Hematopoietic multipotent progenitor cell (in vitro differentiated cells): ENCODE measurements around the gene PERM1. TPM values are rescaled to one million over a fixed set of nuclear protein-coding genes. Genes with fewer than 3 reads are reported as not detected.

Source experiments
- DNase-seq, 3 donors: peaks; one replicate each; pipeline ENCODE4 v3.0.0-alpha.2; 2011 to 2015; ENCODE audit warnings: low read depth in 2 of 3, low spot score in 2 of 3
- total RNA-seq: library from RNA; depleted of rRNA; stranded (reverse); fragments of >200 nt; gene quantifications from one replicate; pipeline ENCODE4 v1.2.3, GENCODE V29; 2012

PERM1 gene
- total RNA-seq, 1 donor: under 0.01 TPM

DNA sequence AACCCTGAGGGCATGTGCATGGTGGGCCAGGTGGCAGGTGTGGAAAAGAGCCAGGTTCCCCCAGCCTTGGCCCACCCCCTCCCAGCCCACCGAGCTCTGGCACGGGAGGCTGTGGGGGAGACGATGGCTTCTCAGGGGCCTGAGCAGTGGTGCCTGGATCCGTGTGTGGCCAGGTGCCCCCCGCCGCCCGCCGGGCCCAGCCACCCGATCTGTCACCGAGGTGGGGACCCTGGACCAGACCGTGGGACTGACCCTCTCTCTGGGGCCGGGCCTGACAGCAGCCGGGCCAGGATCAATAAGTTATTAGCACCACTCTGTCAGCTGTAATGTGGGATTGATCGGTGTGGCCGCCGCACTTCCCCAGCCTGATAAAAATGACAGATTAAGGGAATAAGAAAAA lies 44.4 kb downstream of the PERM1 start:
- DNase-seq: no peak

DNA sequence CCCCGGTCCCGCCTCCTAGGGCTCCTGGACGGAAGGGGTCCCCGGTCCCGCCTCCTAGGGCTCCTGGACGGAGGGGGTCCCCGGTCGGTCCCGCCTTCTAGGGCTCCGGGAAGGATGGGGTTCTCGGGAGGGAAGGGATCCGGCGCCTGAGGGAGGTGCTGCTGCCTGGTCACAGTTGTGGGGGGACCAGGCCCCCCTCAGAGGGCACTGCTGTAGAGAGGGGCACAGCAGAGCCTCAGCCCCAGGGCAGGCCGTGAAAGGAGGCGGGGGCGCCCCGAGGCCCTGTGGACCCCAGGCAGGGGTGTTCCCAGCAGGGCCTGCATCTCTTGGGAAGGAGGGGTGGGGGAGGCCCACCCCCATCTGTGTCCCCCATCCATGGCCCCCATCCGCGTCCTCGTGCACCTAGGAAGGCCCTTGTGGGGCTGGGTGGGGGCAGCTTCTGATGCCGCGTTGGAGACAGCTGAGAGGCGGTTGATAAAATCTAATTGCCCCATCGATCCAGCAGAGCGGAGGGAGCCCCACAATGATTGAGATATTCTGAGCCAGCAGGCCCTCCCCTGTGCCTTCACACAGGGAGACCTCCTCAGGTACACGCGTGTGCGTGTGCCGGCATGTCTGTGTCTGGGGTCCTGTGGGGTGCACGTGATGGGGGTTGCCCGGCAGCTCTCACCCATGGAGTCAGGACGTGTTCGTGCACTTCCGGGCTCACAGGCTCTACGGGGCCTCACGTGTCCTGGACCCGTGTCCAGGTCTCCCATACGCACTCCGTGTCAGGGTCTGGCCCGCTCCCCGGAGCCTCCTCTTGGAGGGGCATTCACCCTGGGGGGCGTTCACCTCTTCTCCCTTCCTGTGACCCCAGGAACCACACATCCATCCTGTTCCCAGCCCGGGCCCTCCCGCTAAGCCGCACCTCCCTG lies 45.3 kb downstream of the PERM1 start:
- DNase-seq: no peak

DNA sequence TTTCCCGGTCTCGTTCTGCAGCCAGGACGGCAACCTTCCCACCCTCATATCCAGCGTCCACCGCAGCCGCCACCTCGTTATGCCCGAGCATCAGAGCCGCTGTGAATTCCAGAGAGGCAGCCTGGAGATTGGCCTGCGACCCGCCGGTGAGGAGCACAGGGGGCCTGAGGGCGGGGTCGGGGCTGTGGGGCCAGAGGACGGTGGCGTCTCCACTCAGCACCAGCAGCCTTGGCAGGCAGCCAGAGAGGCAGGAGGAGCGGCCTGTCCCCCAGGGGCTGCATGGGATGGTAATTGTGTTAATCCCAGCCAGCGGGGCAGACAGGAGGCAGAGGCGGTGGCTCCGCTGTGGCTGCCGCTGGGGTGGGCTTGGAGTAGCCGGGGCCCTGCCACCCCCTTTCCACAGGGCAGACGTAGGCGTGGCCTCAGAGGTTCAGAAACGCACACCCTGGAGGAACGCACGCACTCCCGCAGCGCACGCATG lies 46.1 kb downstream of the PERM1 start:
- peak in 1 of 3 donors; percentile 40 for DNase-seq

DNA sequence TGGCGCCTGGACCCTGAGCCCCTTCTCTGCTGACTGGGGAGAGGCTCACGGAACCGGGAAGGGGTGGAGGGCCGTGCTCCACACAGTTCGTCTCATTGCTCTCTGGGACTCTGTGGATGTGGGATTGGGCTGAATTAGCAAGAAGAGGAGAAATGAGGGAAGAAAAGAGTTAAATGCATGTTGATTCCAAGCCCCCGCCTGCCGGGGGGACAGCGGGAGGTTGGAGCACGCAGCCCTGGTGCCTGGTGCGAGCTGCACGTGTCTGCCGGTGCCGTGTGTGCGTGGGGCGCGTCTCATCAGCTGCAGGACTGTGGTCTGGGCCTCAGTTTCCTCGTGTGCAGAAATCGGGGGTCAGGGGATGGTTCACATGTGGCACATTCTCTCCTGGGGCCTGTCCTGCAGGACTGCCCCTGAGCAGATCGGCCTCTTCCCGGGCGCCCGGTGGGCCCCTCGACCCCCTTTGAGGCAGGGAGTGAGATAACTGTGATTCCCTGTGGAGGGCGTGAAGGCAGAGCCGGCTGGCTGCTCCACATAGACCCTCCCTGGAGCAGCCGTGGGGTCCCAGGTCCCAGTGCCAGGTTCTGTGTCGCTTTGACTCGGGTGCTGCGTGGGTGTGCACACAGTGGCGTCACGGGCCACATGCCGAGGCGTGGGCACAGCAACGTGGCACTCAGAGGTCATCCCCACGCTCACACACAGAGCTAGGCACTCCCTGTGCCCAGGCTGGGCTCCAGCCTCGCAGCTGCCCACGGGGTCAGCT lies 46.7 kb downstream of the PERM1 start:
- no peak for DNase-seq

DNA sequence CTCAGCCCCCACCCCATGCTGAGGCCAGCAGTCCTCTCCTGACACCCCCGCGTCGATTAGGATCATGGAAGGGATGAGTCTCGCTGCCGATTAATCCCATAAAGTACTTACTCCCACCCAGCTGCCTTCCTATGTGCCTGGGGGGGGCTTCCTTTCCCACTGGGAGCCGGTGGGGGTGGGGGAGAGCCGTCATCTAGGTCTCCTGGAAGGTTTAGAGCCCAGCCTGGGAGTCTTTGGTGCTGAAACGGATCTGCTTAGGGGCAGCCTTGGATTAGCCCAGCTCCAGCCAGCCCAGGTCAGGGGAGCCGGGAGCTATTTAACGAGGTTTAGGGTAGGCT lies 48.3 kb downstream of the PERM1 start:
- DNase-seq: no peak

DNA sequence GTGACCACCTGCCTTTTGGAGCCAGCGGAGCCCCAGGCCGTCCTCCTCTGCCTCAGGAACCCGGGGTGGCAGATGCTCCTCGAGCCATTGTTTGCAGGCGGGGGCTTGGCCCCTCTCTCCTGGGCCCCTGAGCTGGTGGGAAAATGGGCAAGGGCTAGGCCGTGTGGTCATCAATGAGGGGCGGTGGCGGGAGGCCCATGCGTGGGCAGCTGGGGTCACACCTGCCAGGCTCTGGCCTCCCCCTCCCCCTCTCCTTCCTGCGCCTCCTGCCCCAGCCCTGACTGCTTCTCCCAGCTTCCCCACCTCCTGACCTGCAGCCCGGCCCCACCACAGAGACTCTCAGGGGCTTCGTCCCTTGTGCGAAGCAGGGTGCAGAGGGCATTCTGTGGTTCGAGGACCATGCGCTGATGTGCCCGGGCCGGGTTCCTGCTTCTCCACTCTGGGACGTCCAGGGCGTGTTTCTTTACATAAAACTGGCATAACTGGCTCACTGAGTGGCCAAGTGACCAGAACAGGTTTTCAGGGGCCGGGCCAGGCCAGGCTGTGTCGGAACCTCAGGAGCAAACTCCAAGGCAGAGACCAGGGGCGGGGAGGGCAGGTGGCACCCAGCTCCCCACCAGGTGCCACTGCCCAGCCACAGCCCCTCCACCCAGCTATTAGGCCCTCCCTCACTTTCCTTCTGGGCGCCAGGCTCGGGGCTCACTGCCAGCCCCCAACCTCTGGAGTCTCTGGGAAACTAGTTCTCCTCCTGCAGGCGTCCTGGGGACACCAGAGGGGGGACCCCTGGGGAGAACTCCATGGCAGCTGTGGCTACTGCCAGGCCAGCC lies 48.9 kb downstream of the PERM1 start:
- no peak for DNase-seq

DNA sequence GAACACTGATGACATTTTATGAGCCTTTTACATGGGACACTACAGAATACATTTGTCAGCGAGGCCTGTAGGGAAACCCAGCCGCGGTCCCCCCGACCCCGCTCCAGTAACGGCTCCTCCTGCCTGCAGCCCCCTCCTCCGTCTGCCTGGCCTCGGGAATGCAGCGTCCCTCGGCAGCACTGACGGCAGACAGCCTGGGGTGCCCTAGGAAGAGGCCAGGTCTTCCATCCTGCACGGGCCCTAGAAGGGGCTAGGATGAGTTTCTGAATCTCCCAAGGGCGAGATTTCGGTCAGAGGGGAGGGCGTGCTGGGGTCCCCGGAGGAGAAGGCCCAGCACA lies 49.8 kb downstream of the PERM1 start:
- no peak for DNase-seq

DNA sequence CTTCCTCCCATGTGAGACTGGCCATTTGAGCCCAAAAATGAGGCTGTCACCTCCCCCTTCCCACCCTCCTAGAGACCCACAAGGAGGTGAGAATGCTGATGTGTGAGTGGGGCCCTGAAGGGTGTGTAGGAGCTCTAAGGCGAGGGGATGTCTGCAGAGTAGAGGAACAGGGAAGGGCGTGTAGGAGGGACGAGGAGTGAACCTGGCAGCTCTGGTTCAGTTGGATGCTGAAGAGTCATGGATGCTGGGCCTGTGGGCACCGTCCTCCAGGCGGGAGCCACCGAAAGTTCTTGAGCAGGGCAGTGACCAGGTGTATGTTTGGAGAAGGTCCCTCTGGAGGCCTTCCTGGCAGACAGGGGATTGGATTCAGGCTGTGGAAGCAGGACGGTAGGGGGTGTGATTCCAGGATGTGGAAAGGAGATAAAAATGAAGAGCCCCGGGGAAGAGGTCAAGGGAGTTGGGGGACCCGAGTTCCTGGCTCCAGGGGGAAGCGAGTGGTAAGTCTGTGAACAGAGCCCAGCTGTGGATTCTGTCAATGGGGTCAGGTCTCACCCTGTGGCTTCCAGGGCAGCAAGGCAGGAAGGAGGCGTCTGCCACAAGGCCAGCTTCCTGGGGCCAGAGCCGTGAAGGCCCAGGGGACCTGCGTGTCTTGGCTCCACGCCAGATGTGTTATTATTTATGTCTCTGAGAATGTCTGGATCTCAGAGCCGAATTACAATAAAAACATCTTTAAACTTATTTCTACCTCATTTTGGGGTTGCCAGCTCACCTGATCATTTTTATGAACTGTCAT lies 50.3 kb downstream of the PERM1 start:
- DNase-seq: no peak

DNA sequence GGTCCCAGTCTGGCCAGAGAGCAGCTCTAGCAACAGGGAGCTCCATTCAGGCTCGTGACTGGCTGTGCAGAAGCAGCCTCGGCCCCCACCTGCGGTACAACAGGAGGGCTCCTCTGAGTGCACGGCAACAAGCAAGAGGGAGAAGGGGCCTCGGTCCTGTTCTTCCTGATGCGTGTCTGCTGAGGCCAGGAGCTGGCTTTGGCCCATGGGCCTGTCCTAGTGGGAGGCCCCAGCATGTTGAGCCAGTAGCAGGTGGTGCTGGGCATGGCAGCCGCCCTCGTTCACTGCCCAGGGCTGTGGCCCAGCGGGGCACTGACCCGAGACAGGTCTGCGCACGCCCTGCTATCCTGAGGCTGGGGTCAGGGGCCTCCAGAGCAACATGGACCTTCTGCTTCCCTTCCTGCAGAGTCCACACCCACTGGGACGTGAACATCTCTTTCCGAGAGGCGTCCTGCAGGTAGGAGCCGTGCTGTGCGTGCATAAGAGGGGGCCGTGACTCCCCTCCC lies 51.2 kb downstream of the PERM1 start:
- DNase-seq: no peak

DNA sequence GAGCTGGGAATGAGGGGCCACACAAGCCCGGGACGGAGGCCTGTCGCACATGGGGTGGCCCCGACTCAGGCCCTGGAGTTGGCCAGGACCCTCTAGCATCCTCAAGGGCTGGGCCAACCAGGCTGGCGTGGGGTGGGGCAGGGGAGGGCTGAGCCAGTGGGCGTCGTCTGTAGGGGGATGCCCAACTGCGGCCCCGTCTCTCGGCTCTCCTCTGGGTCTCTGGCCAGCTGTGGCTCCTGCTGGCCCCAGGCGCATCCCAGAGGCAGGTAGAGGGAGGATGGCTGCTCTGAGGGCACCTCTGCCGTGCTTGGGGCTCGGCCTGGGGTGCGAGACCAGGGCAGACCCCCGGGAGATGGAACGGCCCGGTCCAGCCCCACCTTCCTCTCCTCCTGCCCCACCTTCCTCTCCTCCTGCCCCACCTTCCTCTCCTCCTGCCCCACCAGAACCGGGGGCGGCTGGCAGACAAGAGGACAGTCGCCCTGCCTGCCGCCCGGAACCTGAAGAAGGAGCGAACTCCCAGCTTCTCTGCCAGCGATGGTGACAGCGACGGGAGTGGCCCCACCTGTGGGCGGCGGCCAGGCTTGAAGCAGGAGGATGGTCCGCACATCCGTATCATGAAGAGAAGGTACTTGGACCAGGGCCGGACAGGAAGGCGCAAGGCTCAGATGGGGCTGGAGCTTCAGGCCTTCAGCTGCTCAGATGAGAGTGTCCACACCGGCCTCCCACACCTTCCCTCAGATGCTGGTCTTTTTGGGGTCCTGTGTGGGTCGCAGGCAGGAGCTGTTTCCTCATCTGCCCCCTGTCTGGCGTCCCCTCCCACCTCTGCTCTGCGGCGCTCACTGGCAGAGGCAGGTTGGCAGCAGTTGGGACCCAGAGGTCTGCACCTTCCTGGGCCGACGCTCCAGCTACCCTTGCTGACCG lies 51.9 kb downstream of the PERM1 start:
- no peak for DNase-seq

DNA sequence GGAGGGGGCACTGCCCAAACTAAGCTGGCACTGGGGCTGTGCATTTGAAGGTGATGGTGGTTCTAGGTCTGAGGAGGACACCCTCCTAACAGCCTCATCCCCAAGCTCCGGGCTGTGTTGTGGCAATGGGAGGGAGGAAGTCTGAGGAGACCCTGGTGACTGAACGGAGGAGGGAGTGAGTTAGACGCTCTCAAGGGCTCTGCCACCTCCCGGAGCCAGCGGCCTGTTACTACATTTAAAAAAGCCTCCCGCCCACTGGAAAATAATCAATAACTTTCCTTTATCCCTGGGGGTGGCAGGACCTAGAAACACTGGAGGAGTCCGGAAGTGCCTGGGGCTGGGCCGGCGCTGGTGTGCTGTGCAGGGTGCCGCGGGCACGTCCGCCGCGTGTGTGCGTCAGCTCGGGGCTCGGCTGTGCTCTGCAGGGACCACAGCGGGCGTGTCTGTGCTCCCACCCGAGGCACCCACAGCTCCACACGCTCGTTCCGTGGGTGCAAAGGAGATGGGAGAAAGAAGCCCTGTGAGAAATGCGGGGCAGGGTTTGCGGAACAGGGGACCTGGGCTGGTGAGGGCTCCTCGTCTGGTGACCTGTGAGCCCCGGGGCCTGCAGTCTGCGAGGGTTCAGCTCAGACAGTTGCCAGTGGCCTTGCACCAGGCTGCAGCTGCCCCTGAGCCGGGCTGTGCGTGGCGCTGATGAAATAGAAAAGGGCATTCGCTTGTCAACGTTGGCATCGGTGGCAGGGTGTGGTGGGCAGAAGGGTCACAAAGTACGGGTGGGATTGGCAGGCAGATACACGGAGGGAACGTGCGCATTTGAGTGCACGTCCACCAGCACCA lies 52.9 kb downstream of the PERM1 start:
- DNase-seq: no peak

DNA sequence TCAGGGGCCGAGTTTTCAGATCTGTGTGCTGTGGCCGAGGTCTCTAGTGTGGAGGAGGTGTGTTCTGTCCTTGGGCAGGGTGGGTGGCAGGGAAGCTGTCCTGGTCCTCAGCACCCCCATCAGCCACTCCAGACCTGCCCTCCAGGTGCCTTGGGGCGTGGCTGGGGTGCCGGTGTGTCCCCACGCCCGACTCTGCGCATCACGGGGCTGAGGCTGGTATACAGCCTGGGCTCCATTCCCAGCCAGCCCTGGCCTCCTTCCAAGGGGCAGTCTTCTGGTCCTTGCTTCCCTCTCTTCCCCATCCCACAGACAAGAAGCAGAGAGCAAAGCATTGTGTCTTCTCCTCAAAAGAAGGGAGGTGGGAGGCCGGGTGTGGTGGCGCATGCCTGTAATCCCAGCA lies 54.1 kb downstream of the PERM1 start:
- DNase-seq: no peak

DNA sequence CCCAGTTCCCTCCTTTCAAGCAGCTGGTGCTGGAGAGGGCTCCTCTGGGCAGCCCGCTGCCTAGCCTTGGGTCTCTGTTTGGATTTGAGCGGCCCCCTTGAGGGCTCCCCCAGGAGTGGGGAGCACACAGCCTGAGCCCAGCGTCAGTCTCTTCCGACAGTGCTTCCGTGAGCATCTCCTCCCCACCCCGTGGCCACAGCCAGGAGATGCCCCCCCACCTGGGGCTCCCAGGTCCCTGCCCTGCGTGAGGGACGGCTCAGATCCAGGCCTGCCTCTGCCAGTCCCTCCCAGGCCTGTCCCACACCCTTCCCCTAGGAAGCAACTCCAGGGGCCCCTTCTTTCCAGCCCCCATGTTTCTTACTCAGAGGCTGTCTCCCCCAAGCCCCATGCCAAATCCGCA lies 54.7 kb downstream of the PERM1 start:
- no peak for DNase-seq

DNA sequence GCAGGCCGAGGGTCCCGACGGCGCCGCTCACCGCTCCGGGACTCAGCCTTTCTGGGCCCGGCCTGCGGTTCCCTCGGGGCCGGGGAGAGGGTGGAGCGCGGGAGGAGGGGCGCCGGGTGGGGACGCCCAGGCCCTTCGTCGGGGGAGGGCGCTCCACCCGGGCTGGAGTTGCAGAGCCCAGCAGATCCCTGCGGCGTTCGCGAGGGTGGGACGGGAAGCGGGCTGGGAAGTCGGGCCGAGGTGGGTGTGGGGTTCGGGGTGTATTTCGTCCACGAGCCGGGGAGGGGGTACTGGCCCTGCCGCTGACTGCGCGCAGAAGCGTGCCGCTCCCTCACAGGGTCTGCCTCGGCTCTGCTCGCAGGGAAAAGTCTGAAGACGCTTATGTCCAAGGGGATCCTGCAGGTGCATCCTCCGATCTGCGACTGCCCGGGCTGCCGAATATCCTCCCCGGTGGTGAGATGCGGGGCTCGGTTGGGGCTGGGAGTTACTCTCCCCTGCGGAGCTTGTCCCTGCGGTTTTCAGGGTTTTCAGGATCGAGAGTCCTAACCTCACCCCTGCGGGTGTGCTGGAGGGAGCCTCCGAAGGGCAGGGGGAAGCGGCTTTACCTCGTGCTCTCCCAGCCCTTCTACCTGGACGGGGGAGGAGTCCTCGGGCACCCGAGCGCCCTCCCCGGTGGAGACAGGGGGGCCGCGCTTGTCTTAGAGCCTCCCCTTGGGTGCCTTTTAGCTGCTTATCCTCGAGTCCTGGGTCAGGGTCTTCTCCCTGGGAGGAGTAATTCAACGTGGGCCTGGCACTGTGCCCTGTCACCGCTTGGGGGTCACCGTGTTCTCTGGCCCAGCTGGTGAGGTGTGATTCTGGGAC lies 56.1 kb downstream of the PERM1 start:
- no peak for DNase-seq
